Naive thymus-derived CD8-positive, alpha-beta T cell (primary cell): ENCODE measurements around the gene LRP1-AS. TPM values are rescaled to one million over a fixed set of nuclear protein-coding genes. Genes with fewer than 3 reads are reported as not detected.

Source experiments
- ATAC-seq, 2 donors: fragments of 150-1000 bp; cut with Tn5 transposase in 1 of 2; sonication (Bioruptor Pico), chemical (Tn5 transposase) in 1 of 2; 1 replicate in 1 of 2; 2 replicates in 1 of 2; pipeline ENCODE4 v1.10.0; 2021; ENCODE audit warnings: mild to moderate bottlenecking in 2 of 2, moderate library complexity in 2 of 2
- POLR2A ChIA-PET: fragments of 350-600 bp; sonication (Branson Sonifier 250); formaldehyde crosslinking; loops from one replicate; lab custom pipeline; 2021; ENCODE audit warnings: antibody characterized with exemption; lab: Charles Lee
- DNase-seq, 10 donors: peaks; one replicate each; pipeline versions ENCODE4 v3.0.0 to v3.0.0-alpha.2; 2020 to 2022
- H3K27ac Mint-ChIP-seq, 10 donors: one replicate each; pipeline ENCODE4 v1.8.0; 2020 to 2022; ENCODE audit warnings: mild to moderate bottlenecking in 10 of 10, mixed read lengths in 10 of 10, moderate library complexity in 4 of 10, inconsistent platforms in 1 of 10
- H3K27me3 Mint-ChIP-seq, 5 donors: one replicate each; pipeline ENCODE4 v1.8.0; 2021 to 2022; ENCODE audit warnings: mixed read lengths in 5 of 5
- H3K36me3 Mint-ChIP-seq, 3 donors: one replicate each; pipeline ENCODE4 v1.8.0; 2020 to 2022; ENCODE audit warnings: mixed read lengths in 3 of 3, mild to moderate bottlenecking in 2 of 3, inconsistent platforms in 1 of 3
- H3K4me1 Mint-ChIP-seq, 4 donors: one replicate each; pipeline ENCODE4 v1.8.0; 2021 to 2022; ENCODE audit warnings: mixed read lengths in 4 of 4
- H3K4me3 Mint-ChIP-seq, 10 donors: one replicate each; pipeline ENCODE4 v1.8.0; 2020 to 2022; ENCODE audit warnings: mild to moderate bottlenecking in 10 of 10, mixed read lengths in 10 of 10, moderate library complexity in 6 of 10, inconsistent platforms in 1 of 10
- H3K9me3 Mint-ChIP-seq, 9 donors: one replicate each; pipeline ENCODE4 v1.8.0; 2020 to 2022; ENCODE audit warnings: mixed read lengths in 9 of 9, mild to moderate bottlenecking in 3 of 9, inconsistent platforms in 1 of 9, moderate library complexity in 1 of 9
- polyA plus RNA-seq, 3 donors: library from polyadenylated mRNA; unstranded; fragments of 300-500 nt; fragmentation: Illumina TruSeq; gene quantifications; one replicate each; pipeline ENCODE4 v1.2.3, GENCODE V29; 2021
- total RNA-seq, 8 experiments: library from RNA in 2 of 8; stranded (reverse) in 2 of 8; gene quantifications; one replicate each; pipeline ENCODE4 v1.2.3 and lab custom pipeline; 2021 to 2026

The LRP1-AS gene
- total RNA-seq (not detected), polyA plus RNA-seq (not detected), total RNA-seq (lab: John Stamatoyannopoulos, UW) (0 reads per million in 6 experiments)

GRCh38 chr12:57146961-57147944, at the start of gene LRP1-AS:
TSS of gene LRP1-AS (minus strand) at chr12:57147619.
- H3K27me3 Mint-ChIP-seq: peaks cover 0 to 2% (median 0%) of the 10 kb centered on the region in 5 donors
- H3K27ac Mint-ChIP-seq: peak within 1 kb of the TSS in 1 of 10 donors; percentile 37
- ATAC-seq: no peak
- H3K36me3 Mint-ChIP-seq: no peaks in the 10 kb centered on the region
- no peak within 1 kb of the TSS for H3K4me3 Mint-ChIP-seq
- H3K9me3 Mint-ChIP-seq: no peaks in the 10 kb centered on the region
- H3K4me1 Mint-ChIP-seq: peaks cover 9 to 20% (median 17%) of the 10 kb centered on the region in 4 donors
- POLR2A ChIA-PET: no interaction called here
- no peak for DNase-seq

GRCh38 chr12:57196956-57197355, 49.5 kb upstream of the LRP1-AS start:
- H3K27ac Mint-ChIP-seq: no peak overlapping the region
- H3K4me3 Mint-ChIP-seq: no peak overlapping the region
- no peak for ATAC-seq
- peaks cover 0 to 2% (median 0%) of the 10 kb centered on the region in 3 donors for H3K36me3 Mint-ChIP-seq
- no peaks in the 10 kb centered on the region for H3K27me3 Mint-ChIP-seq
- no peaks in the 10 kb centered on the region for H3K4me1 Mint-ChIP-seq
- no peak for DNase-seq
- no peaks in the 10 kb centered on the region for H3K9me3 Mint-ChIP-seq
- POLR2A ChIA-PET: no interaction called here

GRCh38 chr12:57196439-57196838, 49.0 kb upstream of the LRP1-AS start:
- POLR2A ChIA-PET: interaction anchor here (0.5 kb wide), 1 partner anchor 17 kb away, joined by 3 read pairs; no protein-coding TSS in a partner anchor
- DNase-seq: no peak
- H3K4me1 Mint-ChIP-seq: no peaks in the 10 kb centered on the region
- no peaks in the 10 kb centered on the region for H3K9me3 Mint-ChIP-seq
- no peak overlapping the region for H3K27ac Mint-ChIP-seq
- peaks cover 0 to 2% (median 0%) of the 10 kb centered on the region in 3 donors for H3K36me3 Mint-ChIP-seq
- H3K4me3 Mint-ChIP-seq: no peak overlapping the region
- ATAC-seq: no peak
- no peaks in the 10 kb centered on the region for H3K27me3 Mint-ChIP-seq

GRCh38 chr12:57195611-57196371, 48.4 kb upstream of the LRP1-AS start:
- Mint-ChIP-seq H3K27ac (no peak overlapping the region), H3K4me1 (no peaks in the 10 kb centered on the region), H3K27me3 (no peaks in the 10 kb centered on the region), H3K36me3 (peaks cover 0 to 2% (median 0%) of the 10 kb centered on the region in 3 donors), H3K9me3 (no peaks in the 10 kb centered on the region), H3K4me3 (no peak overlapping the region)
- ATAC-seq (no peak), DNase-seq (no peak)
- POLR2A ChIA-PET: interaction anchor here (0.5 kb wide), 1 partner anchor 18 kb away, joined by 3 read pairs; no protein-coding TSS in a partner anchor

GRCh38 chr12:57195186-57195585, 47.8 kb upstream of the LRP1-AS start:
- ATAC-seq (no peak), DNase-seq (no peak)
- Mint-ChIP-seq H3K4me3 (no peak overlapping the region), H3K27me3 (no peaks in the 10 kb centered on the region), H3K27ac (no peak overlapping the region), H3K4me1 (no peaks in the 10 kb centered on the region), H3K9me3 (no peaks in the 10 kb centered on the region), H3K36me3 (peaks cover 0 to 2% (median 0%) of the 10 kb centered on the region in 3 donors)
- POLR2A ChIA-PET: no interaction called here

- H3K27me3 Mint-ChIP-seq: no peaks in the 10 kb centered on the region
- POLR2A ChIA-PET: no interaction called here
- H3K9me3 Mint-ChIP-seq: no peaks in the 10 kb centered on the region
- H3K4me3 Mint-ChIP-seq: no peak overlapping the region
- peak overlapping the region in 1 of 10 donors; percentile 49 for H3K27ac Mint-ChIP-seq
- ATAC-seq (no peak), DNase-seq (no peak)
- peaks cover 0 to 2% (median 0%) of the 10 kb centered on the region in 3 donors for H3K36me3 Mint-ChIP-seq
- H3K4me1 Mint-ChIP-seq: no peaks in the 10 kb centered on the region
Measured at GRCh38 chr12:57194253-57194652, 46.8 kb upstream of the LRP1-AS start.

- Mint-ChIP-seq H3K27me3 (no peaks in the 10 kb centered on the region), H3K4me1 (no peaks in the 10 kb centered on the region), H3K9me3 (no peaks in the 10 kb centered on the region), H3K36me3 (peaks cover 0 to 2% (median 0%) of the 10 kb centered on the region in 3 donors), H3K4me3 (no peak overlapping the region), H3K27ac (peak overlapping the region in 1 of 10 donors; percentile 34)
- no peak for DNase-seq
- ATAC-seq: no peak
- POLR2A ChIA-PET: no interaction called here
Measured at GRCh38 chr12:57193706-57194245, 46.4 kb upstream of the LRP1-AS start.

- DNase-seq (no peak), ATAC-seq (no peak)
- Mint-ChIP-seq H3K27ac (no peak overlapping the region), H3K36me3 (peaks cover 0 to 2% (median 0%) of the 10 kb centered on the region in 3 donors), H3K9me3 (no peaks in the 10 kb centered on the region), H3K27me3 (no peaks in the 10 kb centered on the region), H3K4me3 (no peak overlapping the region), H3K4me1 (no peaks in the 10 kb centered on the region)
- POLR2A ChIA-PET: no interaction called here
Measured at GRCh38 chr12:57192920-57193319, 45.5 kb upstream of the LRP1-AS start.

- no peak for DNase-seq
- H3K36me3 Mint-ChIP-seq: peaks cover 0 to 2% (median 0%) of the 10 kb centered on the region in 3 donors
- H3K4me1 Mint-ChIP-seq: no peaks in the 10 kb centered on the region
- no peaks in the 10 kb centered on the region for H3K9me3 Mint-ChIP-seq
- POLR2A ChIA-PET: no interaction called here
- H3K27me3 Mint-ChIP-seq: no peaks in the 10 kb centered on the region
- H3K27ac Mint-ChIP-seq: no peak overlapping the region
- ATAC-seq: no peak
- H3K4me3 Mint-ChIP-seq: no peak overlapping the region
Measured at GRCh38 chr12:57191410-57191809, 44.0 kb upstream of the LRP1-AS start.

GRCh38 chr12:57190821-57191220, 43.4 kb upstream of the LRP1-AS start:
- H3K4me1 Mint-ChIP-seq: no peaks in the 10 kb centered on the region
- no peaks in the 10 kb centered on the region for H3K9me3 Mint-ChIP-seq
- H3K36me3 Mint-ChIP-seq: peaks cover 0 to 2% (median 0%) of the 10 kb centered on the region in 3 donors
- DNase-seq (no peak), ATAC-seq (no peak)
- no peak overlapping the region for H3K4me3 Mint-ChIP-seq
- H3K27ac Mint-ChIP-seq: no peak overlapping the region
- H3K27me3 Mint-ChIP-seq: no peaks in the 10 kb centered on the region
- POLR2A ChIA-PET: no interaction called here

GRCh38 chr12:57190037-57190436, 42.6 kb upstream of the LRP1-AS start:
- Mint-ChIP-seq H3K4me3 (no peak overlapping the region), H3K9me3 (no peaks in the 10 kb centered on the region), H3K27ac (peak overlapping the region in 2 of 10 donors; percentile 41 to 49), H3K27me3 (no peaks in the 10 kb centered on the region), H3K4me1 (no peaks in the 10 kb centered on the region), H3K36me3 (peaks cover 0 to 2% (median 0%) of the 10 kb centered on the region in 3 donors)
- DNase-seq: no peak
- ATAC-seq: no peak
- POLR2A ChIA-PET: no interaction called here

GRCh38 chr12:57188090-57188425, 40.6 kb upstream of the LRP1-AS start:
- H3K4me1 Mint-ChIP-seq: peaks cover 0 to 3% (median under 1%) of the 10 kb centered on the region in 4 donors
- peaks cover 0 to 2% (median 0%) of the 10 kb centered on the region in 3 donors for H3K36me3 Mint-ChIP-seq
- no peak for DNase-seq
- no peak overlapping the region for H3K4me3 Mint-ChIP-seq
- ATAC-seq: no peak
- H3K27me3 Mint-ChIP-seq: no peaks in the 10 kb centered on the region
- no peaks in the 10 kb centered on the region for H3K9me3 Mint-ChIP-seq
- POLR2A ChIA-PET: no interaction called here
- H3K27ac Mint-ChIP-seq: peak overlapping the region in 1 of 10 donors; percentile 32
